Activated CD8-positive, alpha-beta memory T cell treated with anti-CD3 and anti-CD28 coated beads, Interleukin-2, amount 10 ng/mL, durations not matched to agents 7 days and 5 days (primary cell): ENCODE measurements around the gene SUCO. TPM values are rescaled to one million over a fixed set of nuclear protein-coding genes. Genes with fewer than 3 reads are reported as not detected.
"Not testable (repeated sequence)": the region's sequence is repeated elsewhere in the genome, so short reads cannot be mapped to it uniquely, and the experiment has no call there.

Experiments used
- ATAC-seq: fragments of 150-1000 bp; cut with Tn5 transposase; one replicate; pipeline ENCODE4 v1.10.0; 2021; ENCODE audit warnings: moderate library complexity
- CTCF ChIA-PET: fragments of 350-600 bp; sonication (Branson Sonifier 250); formaldehyde crosslinking; loops from one replicate; lab custom pipeline; 2021; ENCODE audit warnings: antibody characterized with exemption; lab: Charles Lee
- DNase-seq: peaks from one replicate; pipeline ENCODE4 v3.0.0-alpha.2; 2020
- H3K27ac Mint-ChIP-seq: one replicate; pipeline ENCODE4 v1.8.0; 2021; ENCODE audit warnings: mild to moderate bottlenecking, mixed read lengths
- H3K27me3 Mint-ChIP-seq: one replicate; pipeline ENCODE4 v1.8.0; 2021; ENCODE audit warnings: mixed read lengths
- H3K36me3 Mint-ChIP-seq: one replicate; pipeline ENCODE4 v1.8.0; 2021; ENCODE audit warnings: mild to moderate bottlenecking, mixed read lengths
- H3K4me1 Mint-ChIP-seq: one replicate; pipeline ENCODE4 v1.8.0; 2021; ENCODE audit warnings: mixed read lengths
- H3K4me3 Mint-ChIP-seq: one replicate; pipeline ENCODE4 v1.8.0; 2021; ENCODE audit warnings: mild to moderate bottlenecking, moderate library complexity, mixed read lengths
- H3K9me3 Mint-ChIP-seq: one replicate; pipeline ENCODE4 v1.8.0; 2022; ENCODE audit warnings: low read depth, mixed read lengths
- total RNA-seq, 2 experiments: library from RNA; stranded (reverse); gene quantifications; one replicate each; pipeline ENCODE4 v1.2.3, GENCODE V29; 2021

SUCO gene
- total RNA-seq, 2 experiments from 2014 or later = 28.9 to 32.8 TPM

- CTCF ChIA-PET = interaction anchor here (1.4 to 1.5 kb wide), 3 partner anchors 10 to 56 kb away, joined by 3 to 5 read pairs (median 3); no protein-coding TSS in a partner anchor
- H3K4me3 Mint-ChIP-seq = peak overlapping the region; percentile 17
- peaks cover 2% of the 10 kb centered on the region for H3K9me3 Mint-ChIP-seq
- no peaks in the 10 kb centered on the region for H3K27me3 Mint-ChIP-seq
- DNase-seq = peak; percentile 59
- ATAC-seq = peak; percentile 84
- peaks cover 54% of the 10 kb centered on the region for H3K36me3 Mint-ChIP-seq
- peaks cover 29% of the 10 kb centered on the region for H3K4me1 Mint-ChIP-seq
- peak overlapping the region; percentile 79 for H3K27ac Mint-ChIP-seq
Measured at GRCh38 chr1:172588296-172589291, 55.6 kb downstream of the SUCO start.

GRCh38 chr1:172589553-172589952, 56.6 kb downstream of the SUCO start:
- H3K36me3 Mint-ChIP-seq = peaks cover 61% of the 10 kb centered on the region

GRCh38 chr1:172591429-172591828, 58.5 kb downstream of the SUCO start:
- ATAC-seq, H3K9me3 Mint-ChIP-seq, H3K4me3 Mint-ChIP-seq, H3K27ac Mint-ChIP-seq, CTCF ChIA-PET, DNase-seq, H3K27me3 Mint-ChIP-seq: not testable (repeated sequence)
- Mint-ChIP-seq H3K4me1 (peaks cover 29% of the 10 kb centered on the region), H3K36me3 (peaks cover 79% of the 10 kb centered on the region)

More at GRCh38 chr1:172589553-172589952, 56.6 kb downstream of the SUCO start:
- ATAC-seq (no peak), DNase-seq (no peak)
- Mint-ChIP-seq H3K4me1 (peaks cover 29% of the 10 kb centered on the region), H3K4me3 (no peak overlapping the region), H3K9me3 (peaks cover 2% of the 10 kb centered on the region), H3K27ac (peak overlapping the region; percentile 79), H3K27me3 (no peaks in the 10 kb centered on the region)
- CTCF ChIA-PET = interaction anchor here (1.5 kb wide), 2 partner anchors 20 to 57 kb away, joined by 3 to 5 read pairs; no protein-coding TSS in a partner anchor

- not testable (repeated sequence) for H3K4me1 Mint-ChIP-seq, H3K27me3 Mint-ChIP-seq, H3K27ac Mint-ChIP-seq, DNase-seq, H3K4me3 Mint-ChIP-seq, H3K9me3 Mint-ChIP-seq, ATAC-seq
- peaks cover 80% of the 10 kb centered on the region for H3K36me3 Mint-ChIP-seq
- CTCF ChIA-PET = interaction anchor here (1.5 kb wide), 1 partner anchor 15 kb away, joined by 4 read pairs; no protein-coding TSS in a partner anchor
Measured at GRCh38 chr1:172595066-172595465, 62.1 kb downstream of the SUCO start.

- H3K4me3 Mint-ChIP-seq, H3K27me3 Mint-ChIP-seq, H3K4me1 Mint-ChIP-seq, ATAC-seq, H3K27ac Mint-ChIP-seq, CTCF ChIA-PET, H3K9me3 Mint-ChIP-seq, DNase-seq: not testable (repeated sequence)
- peaks cover 74% of the 10 kb centered on the region for H3K36me3 Mint-ChIP-seq
Measured at GRCh38 chr1:172596782-172597181, 63.8 kb downstream of the SUCO start.

GRCh38 chr1:172599912-172600311, 67.0 kb downstream of the SUCO start:
- Mint-ChIP-seq H3K27ac (no peak overlapping the region), H3K4me3 (no peak overlapping the region), H3K27me3 (no peaks in the 10 kb centered on the region), H3K9me3 (no peaks in the 10 kb centered on the region), H3K36me3 (peaks cover 55% of the 10 kb centered on the region), H3K4me1 (no peaks in the 10 kb centered on the region)
- ATAC-seq (no peak), DNase-seq (no peak)
- CTCF ChIA-PET = no interaction called here

GRCh38 chr1:172600615-172601014, 67.7 kb downstream of the SUCO start:
- no peak for ATAC-seq
- peaks cover 51% of the 10 kb centered on the region for H3K36me3 Mint-ChIP-seq

GRCh38 chr1:172601046-172601630, 68.2 kb downstream of the SUCO start:
- no peaks in the 10 kb centered on the region for H3K4me1 Mint-ChIP-seq
- H3K4me3 Mint-ChIP-seq = no peak overlapping the region
- H3K27me3 Mint-ChIP-seq = no peaks in the 10 kb centered on the region
- H3K27ac Mint-ChIP-seq = no peak overlapping the region
- H3K36me3 Mint-ChIP-seq = peaks cover 46% of the 10 kb centered on the region
- DNase-seq (no peak), ATAC-seq (no peak)
- H3K9me3 Mint-ChIP-seq = no peaks in the 10 kb centered on the region
- CTCF ChIA-PET = interaction anchor here (1.5 kb wide), 1 partner anchor 141 kb away, joined by 4 read pairs; no protein-coding TSS in a partner anchor

More at GRCh38 chr1:172600615-172601014, 67.7 kb downstream of the SUCO start:
- H3K27me3 Mint-ChIP-seq = no peaks in the 10 kb centered on the region
- H3K4me3 Mint-ChIP-seq = no peak overlapping the region
- no peaks in the 10 kb centered on the region for H3K4me1 Mint-ChIP-seq
- CTCF ChIA-PET = interaction anchor here (1.5 kb wide), 1 partner anchor 141 kb away, joined by 4 read pairs; no protein-coding TSS in a partner anchor
- no peak for DNase-seq
- H3K27ac Mint-ChIP-seq = no peak overlapping the region
- no peaks in the 10 kb centered on the region for H3K9me3 Mint-ChIP-seq

GRCh38 chr1:172602706-172603105, 69.8 kb downstream of the SUCO start:
- CTCF ChIA-PET = interaction anchor here (3.0 kb wide), 1 partner anchor 117 kb away, joined by 9 read pairs; no protein-coding TSS in a partner anchor
- ATAC-seq (no peak), DNase-seq (no peak)
- H3K9me3 Mint-ChIP-seq = no peaks in the 10 kb centered on the region
- H3K27ac Mint-ChIP-seq = no peak overlapping the region
- H3K36me3 Mint-ChIP-seq = peaks cover 34% of the 10 kb centered on the region
- H3K4me3 Mint-ChIP-seq = no peak overlapping the region
- H3K27me3 Mint-ChIP-seq = no peaks in the 10 kb centered on the region
- no peaks in the 10 kb centered on the region for H3K4me1 Mint-ChIP-seq

GRCh38 chr1:172603816-172604215, 70.9 kb downstream of the SUCO start:
- Mint-ChIP-seq H3K9me3 (no peaks in the 10 kb centered on the region), H3K27ac (no peak overlapping the region), H3K4me3 (no peak overlapping the region), H3K36me3 (peaks cover 27% of the 10 kb centered on the region), H3K27me3 (no peaks in the 10 kb centered on the region), H3K4me1 (no peaks in the 10 kb centered on the region)
- DNase-seq = no peak
- CTCF ChIA-PET = interaction anchor here (3.0 kb wide), 1 partner anchor 116 kb away, joined by 9 read pairs; no protein-coding TSS in a partner anchor
- ATAC-seq = no peak

GRCh38 chr1:172605641-172606040, 72.7 kb downstream of the SUCO start:
- peaks cover 10% of the 10 kb centered on the region for H3K4me1 Mint-ChIP-seq
- no peak for ATAC-seq
- no peak overlapping the region for H3K27ac Mint-ChIP-seq
- DNase-seq = no peak
- peaks cover 38% of the 10 kb centered on the region for H3K36me3 Mint-ChIP-seq
- no peak overlapping the region for H3K4me3 Mint-ChIP-seq
- H3K9me3 Mint-ChIP-seq = no peaks in the 10 kb centered on the region
- CTCF ChIA-PET = interaction anchor here (1.6 to 3.0 kb wide), 2 partner anchors 114 to 122 kb away, joined by 3 to 9 read pairs; no protein-coding TSS in a partner anchor
- H3K27me3 Mint-ChIP-seq = no peaks in the 10 kb centered on the region

- ATAC-seq (no peak), DNase-seq (no peak)
- peaks cover 10% of the 10 kb centered on the region for H3K4me1 Mint-ChIP-seq
- CTCF ChIA-PET = interaction anchor here (2.7 to 6.1 kb wide), 4 partner anchors 52 to 119 kb away, joined by 7 to 112 read pairs (median 45); partner anchors contain the start of gene FASLG
- no peak overlapping the region for H3K4me3 Mint-ChIP-seq
- no peaks in the 10 kb centered on the region for H3K27me3 Mint-ChIP-seq
- peaks cover 37% of the 10 kb centered on the region for H3K36me3 Mint-ChIP-seq
- H3K27ac Mint-ChIP-seq = no peak overlapping the region
- no peaks in the 10 kb centered on the region for H3K9me3 Mint-ChIP-seq
Measured at GRCh38 chr1:172607145-172607544, 74.2 kb downstream of the SUCO start.

- Mint-ChIP-seq H3K27ac (no peak overlapping the region), H3K4me1 (peaks cover 10% of the 10 kb centered on the region), H3K9me3 (no peaks in the 10 kb centered on the region), H3K4me3 (no peak overlapping the region), H3K27me3 (no peaks in the 10 kb centered on the region), H3K36me3 (peaks cover 38% of the 10 kb centered on the region)
- no peak for DNase-seq
- CTCF ChIA-PET = interaction anchor here (2.7 to 6.1 kb wide), 5 partner anchors 51 to 118 kb away, joined by 7 to 112 read pairs (median 19); partner anchors contain the start of gene FASLG
- no peak for ATAC-seq
Measured at GRCh38 chr1:172608098-172608601, 75.2 kb downstream of the SUCO start.
